ENCODE measurements around the gene AHR.

Gene AHR

DNA sequence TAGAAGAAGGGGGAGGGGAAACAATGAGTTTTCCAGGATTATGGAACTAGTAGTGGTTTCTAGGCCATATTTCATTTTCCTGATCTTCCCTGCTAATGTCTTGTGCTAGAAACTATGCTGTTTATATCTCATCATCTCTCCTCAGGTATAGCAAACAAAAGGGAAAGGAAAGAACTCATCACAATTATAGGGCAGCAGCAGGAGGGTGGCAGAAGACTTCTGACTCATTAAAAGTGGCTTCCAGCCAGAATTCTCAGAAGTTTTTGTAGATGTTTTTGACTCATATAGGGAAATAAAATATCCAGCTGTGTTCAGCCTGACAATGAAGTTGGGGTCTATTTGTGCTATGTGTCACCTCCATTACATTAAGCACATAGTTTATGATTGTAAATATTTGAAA is 6.5 kb downstream of the AHR start:
- peak in 1 of 5 experiments; percentile 77 for DNase-seq

DNA sequence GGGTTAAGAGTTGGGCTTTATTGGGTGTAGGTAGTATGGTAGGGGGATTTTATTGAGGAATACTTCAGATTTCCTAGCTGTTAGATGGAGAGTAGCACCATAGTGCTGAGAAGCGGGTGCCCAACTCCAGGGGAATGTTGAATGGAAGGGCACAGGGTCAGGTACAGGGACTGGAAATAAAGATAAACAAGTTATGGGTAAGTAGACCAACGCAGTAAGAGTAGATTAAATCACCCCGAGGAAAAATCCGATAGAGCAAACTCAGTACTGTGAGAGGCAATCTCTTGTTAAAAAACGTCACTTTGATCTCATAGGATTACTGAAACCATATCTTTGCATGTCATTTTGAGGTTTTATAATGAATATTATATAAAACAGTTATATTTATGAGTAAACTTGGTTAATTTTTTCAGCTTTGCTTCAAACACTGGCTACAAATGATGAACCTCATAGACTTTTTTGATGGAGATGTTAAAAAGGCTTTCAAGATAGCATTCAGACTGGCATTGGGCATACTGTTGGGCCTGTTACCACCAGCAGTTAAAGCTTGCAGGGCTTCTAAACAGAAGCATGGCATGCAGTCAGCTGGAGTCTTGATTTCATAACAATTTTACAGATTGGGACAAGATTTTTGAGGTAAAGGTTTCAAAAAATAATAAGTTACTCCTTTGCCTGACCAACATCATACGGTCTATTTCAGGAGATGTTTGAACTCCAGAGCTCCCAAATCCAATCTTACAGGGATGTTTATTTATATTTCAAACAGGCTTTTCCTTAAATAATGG is 7.1 kb downstream of the AHR start:
- peak in 1 of 5 experiments; percentile 66 for DNase-seq

GRCh38 chr7:17307000-17307399 is 8.5 kb downstream of the AHR start:
- no peak for DNase-seq

DNA sequence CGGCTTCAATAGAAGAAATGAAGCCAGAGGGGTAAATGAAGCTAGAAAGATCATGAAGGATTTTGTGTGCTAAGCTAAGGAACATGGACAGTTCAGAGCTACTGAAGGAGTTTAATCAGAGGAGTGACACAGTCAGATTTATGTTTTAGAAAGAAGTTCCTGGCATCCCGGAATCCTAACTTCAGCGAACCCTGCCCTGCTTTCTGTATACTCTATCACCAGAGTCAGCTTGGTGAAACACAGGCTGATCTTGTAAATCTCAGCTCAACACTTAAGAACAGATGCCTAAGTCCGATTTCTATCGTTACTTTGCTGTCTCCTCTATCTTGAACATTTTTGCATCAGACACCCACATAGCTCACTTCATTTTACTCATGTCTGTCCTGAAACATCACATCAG is 9.1 kb downstream of the AHR start:
- no peak for DNase-seq

- no peak for DNase-seq
Observed at GRCh38 chr7:17307969-17308648, 9.7 kb downstream of the AHR start.

DNA sequence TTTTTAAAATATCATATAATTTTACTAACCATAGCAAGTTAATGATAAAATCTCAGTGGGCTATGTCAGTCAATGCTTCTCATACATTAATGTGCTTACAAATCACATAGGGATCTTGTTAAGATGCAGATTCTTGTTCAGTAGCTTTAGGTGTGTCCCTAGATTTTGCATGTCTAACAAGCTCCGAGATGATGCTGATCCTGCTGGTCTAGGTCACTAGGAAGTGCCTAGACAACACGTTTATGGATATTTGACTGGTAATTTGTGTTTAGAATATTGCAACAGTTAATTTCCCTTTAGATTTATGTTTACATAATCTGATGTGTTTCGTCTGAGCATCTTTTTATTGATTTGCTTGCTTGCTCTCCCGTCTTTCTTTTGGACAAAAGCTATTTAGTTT is 12.7 kb downstream of the AHR start:
- DNase-seq, result no peak

GRCh38 chr7:17311952-17312351 is 13.5 kb downstream of the AHR start:
- no peak for DNase-seq

DNA sequence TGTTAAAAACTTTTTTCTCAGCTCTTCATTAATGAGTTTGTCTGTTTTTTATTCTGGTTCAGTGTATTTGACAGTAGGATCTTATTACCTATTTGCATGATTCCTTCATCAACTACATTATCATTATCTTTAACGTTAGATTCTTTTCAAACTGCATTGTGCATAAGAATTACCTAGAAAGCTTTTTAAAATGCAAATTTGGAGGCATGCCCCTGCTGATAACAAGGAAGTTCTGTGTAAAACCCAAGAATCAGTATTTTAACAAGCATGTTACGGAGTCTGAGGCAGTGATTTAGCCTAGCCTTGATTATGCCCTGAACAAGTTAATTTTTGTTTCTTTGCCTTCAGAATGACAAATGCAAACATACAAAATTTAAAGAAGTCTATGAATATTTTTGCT is 14.2 kb downstream of the AHR start:
- DNase-seq, result no peak

DNA sequence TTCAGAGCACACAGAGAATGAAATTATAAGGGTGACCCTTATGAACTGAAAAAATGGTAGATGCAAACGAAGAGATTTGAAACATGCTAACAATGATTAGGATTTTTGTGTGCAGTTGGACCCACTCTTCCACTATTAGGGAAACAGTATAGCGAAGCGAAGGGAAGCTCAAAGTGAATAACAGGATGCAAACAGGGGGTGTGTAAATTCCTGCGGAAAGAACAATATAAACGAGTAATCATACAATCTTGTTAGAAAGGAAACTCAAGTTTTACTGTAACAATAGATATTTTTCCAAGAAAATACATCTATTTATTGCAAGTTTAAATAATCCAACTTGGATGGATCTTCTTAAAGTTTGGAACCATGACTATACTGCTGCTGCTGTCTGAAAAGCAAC is 14.7 kb downstream of the AHR start:
- no peak for DNase-seq

DNA sequence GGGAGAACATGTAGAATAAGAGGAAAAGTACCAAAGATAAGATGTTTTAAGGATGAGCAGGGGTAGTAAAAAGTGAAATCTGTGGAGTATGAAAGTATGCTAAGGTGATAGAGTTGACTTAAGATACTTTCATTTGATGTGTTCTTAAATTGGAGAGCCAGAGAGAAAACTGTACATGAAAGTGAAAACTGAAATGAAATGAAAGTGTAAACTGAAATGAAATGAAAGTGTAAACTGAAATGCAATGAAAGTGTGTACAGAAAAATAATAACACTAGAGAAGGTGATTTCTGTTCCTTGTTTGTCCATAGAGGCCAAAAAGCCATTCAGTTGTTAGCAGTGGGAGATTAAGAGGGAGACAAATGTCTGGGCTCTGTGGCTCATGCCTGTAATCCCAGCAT is 17.5 kb downstream of the AHR start:
- no peak for DNase-seq

DNA sequence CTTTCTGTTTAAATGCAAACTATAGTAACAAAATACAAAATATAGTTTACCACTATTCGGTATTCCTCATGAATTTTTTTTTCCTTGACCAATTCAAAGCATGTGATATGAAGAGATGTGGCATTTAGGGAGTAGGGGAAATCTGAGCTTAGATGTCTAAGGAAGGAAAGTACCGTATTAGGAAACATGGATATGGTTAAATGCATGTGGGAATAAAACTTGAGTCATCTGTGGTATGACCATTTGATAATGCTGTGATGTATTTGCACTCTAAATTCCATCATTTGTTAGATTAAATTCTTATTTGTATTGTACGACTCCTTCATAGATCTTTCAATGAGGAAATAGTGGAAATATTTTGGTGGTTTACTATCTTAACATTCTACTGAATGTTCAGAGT is 19.7 kb downstream of the AHR start:
- no peak for DNase-seq

- no peak for DNase-seq
Observed at GRCh38 chr7:17319164-17320101, 21.0 kb downstream of the AHR start.

GRCh38 chr7:17320102-17320497 is 21.6 kb downstream of the AHR start:
- no peak for DNase-seq

GRCh38 chr7:17320657-17321056 is 22.2 kb downstream of the AHR start:
- DNase-seq, result no peak

DNA sequence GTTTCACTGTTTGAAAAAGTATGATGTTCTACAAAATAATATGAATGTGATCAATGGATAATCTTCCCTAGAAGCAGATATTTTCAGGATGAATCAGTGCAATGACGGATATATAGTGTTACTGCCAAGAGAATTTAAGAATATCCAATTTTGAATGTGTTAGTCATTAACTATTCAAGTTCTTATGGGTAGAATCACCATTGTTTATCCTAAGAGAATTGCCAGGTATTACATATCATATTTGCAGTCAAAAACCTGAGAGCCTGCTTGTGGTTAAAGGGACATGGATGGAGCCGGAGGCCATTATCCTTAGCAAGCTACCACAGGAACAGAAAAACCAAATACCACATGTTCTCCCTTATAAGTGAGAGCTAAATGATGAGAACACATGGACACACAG is 26.9 kb downstream of the AHR start:
- no peak for DNase-seq

DNA sequence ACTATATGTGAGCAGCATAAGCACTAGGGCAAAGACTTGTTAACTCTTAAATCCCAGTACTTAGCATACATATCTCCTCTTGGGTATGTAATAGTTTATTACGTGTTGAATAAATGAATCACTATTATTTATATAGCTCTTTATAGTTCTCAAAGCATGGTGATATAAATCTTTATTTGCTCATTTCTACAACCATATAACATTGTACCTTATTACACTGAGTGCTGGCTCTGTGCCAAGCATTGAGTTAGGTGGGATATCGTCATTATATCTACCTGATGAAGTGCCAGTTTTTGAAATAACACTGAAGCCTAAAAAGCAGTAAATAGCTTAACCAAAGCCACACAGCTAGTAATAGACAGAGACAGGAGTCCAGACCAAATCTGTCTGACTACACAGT is 27.9 kb downstream of the AHR start:
- no peak for DNase-seq

- DNase-seq, result no peak
Observed at GRCh38 chr7:17328641-17329040, 30.2 kb downstream of the AHR start.

DNA sequence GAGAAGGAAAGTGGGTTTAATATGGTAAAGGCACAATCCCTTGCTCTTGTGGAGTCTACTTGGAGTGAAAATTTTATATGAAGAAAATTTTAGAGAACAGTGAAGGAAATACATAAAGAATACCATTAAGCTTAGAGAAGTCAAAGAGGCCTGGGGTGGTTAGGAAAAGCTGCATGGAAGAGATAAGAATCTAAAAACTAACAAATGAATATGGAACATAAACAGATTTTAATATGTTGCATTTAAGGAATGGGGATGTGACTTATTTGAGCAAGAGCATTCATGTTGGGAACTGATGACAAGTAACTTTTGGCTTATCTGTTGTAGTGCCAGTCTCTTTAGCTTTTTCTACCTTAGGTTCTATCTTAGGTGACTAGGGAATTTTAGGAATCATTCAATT is 31.0 kb downstream of the AHR start:
- no peak for DNase-seq

GRCh38 chr7:17331891-17332501 is 33.5 kb downstream of the AHR start:
- no peak for DNase-seq

GRCh38 chr7:17333221-17333620 is 34.8 kb downstream of the AHR start:
- no peak for DNase-seq

DNA sequence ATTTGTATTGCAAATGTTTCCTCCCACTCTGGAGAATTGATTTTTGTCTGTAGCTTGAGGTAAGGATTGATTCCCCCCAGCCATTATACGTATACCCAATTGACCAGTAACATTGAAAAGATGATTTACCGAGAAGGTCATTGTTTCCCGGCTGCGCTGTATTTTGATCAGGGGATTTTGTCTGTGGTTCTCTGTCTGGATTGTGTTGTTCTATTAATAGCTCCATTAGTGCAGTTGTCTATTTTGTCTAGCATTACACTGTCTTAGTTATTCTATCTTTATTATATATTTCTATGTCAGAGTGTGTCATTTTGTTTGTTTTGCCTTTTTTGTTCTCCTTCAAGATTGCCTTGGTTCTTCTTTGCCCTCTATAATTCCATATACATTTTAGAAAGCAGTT is 37.7 kb downstream of the AHR start:
- DNase-seq, result no peak

DNA sequence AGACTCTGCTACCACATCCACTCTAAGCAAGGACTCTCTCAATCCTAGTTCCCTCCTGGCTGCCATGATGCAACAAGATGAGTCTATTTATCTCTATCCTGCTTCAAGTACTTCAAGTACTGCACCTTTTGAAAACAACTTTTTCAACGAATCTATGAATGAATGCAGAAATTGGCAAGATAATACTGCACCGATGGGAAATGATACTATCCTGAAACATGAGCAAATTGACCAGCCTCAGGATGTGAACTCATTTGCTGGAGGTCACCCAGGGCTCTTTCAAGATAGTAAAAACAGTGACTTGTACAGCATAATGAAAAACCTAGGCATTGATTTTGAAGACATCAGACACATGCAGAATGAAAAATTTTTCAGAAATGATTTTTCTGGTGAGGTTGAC is 40.7 kb downstream of the AHR start:
- DNase-seq, result no peak

DNA sequence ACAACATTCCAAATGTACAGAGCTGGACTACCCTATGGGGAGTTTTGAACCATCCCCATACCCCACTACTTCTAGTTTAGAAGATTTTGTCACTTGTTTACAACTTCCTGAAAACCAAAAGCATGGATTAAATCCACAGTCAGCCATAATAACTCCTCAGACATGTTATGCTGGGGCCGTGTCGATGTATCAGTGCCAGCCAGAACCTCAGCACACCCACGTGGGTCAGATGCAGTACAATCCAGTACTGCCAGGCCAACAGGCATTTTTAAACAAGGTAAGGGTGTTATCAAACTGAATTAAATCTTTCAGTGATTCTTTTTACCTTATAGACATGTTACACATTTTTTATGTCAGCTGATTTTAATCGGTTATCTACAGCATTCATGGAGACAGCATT is 41.5 kb downstream of the AHR start:
- DNase-seq, result no peak
